GM12878 (cell line): ENCODE data around the gene CLMP. TPM values are rescaled to one million over a fixed set of nuclear protein-coding genes. Genes with fewer than 3 reads are reported as not detected.

Experiments
- ATAC-seq: fragments of 200-7000 bp; cut with Tn5 transposase; 3 replicates; pipeline ENCODE4 v1.9.1; 2020; ENCODE audit warnings: mild to moderate bottlenecking, moderate library complexity
- BruUV-seq: library from RNA; stranded (reverse); fragments of 400-500 nt; replicated peaks from 2 replicates; lab custom pipeline; 2021; lab: Mats Ljungman, UMichigan
- CTCF ChIA-PET: fragments of 300-600 bp; sonication (Branson Sonifier 250); formaldehyde crosslinking; extraction: SDS; loops from one replicate; lab custom pipeline; 2021; ENCODE audit warnings: inconsistent platforms; lab: Yijun Ruan, JAX
- POLR2A ChIA-PET: fragments of 350-600 bp; formaldehyde crosslinking; extraction: SDS; loops from one replicate; lab custom pipeline; 2021; ENCODE audit warnings: inconsistent platforms; lab: Charles Lee
- RAD21 ChIA-PET: fragments of 300-600 bp; sonication (Branson Sonifier 250); formaldehyde crosslinking; loops from one replicate; lab custom pipeline; 2023; ENCODE audit warnings: antibody characterized with exemption; ENCODE audit not compliant: unreplicated experiment; lab: Charles Lee
- SMC1A ChIA-PET: fragments of 300-600 bp; sonication (Branson Sonifier 250); formaldehyde crosslinking; loops from one replicate; lab custom pipeline; 2023; ENCODE audit not compliant: unreplicated experiment, uncharacterized antibody; lab: Charles Lee
- DNase-seq: peaks from one replicate; pipeline ENCODE4 v3.0.0-alpha.2; 2011; ENCODE audit warnings: low read depth, low spot score
- FAIRE-seq: peaks from 3 replicates; lab custom pipeline; 2011; peaks lifted over from hg19 to GRCh38; lab: Jason Lieb, UNC
- H2AFZ ChIP-seq: 2 replicates; pipeline ENCODE4 v1.6.0; 2011; ENCODE audit warnings: low read depth, low read length, control low read depth; ENCODE audit not compliant: control insufficient read depth
- H3K27ac ChIP-seq: 2 replicates; pipeline ENCODE4 v1.5.1; 2011; ENCODE audit warnings: control low read depth; ENCODE audit not compliant: control insufficient read depth, insufficient read depth
- H3K27me3 ChIP-seq, 2 experiments: replicated peaks in 1 of 2; 2 replicates each; pipeline versions ENCODE4 v1.6.0 to v1.6.1; 2011; ENCODE audit warnings: low read length in 1 of 2; ENCODE audit not compliant: control insufficient read depth in 2 of 2, insufficient read depth in 2 of 2
- H3K36me3 ChIP-seq, 2 experiments: 2 replicates each; pipeline ENCODE4 v1.5.1; 2011; ENCODE audit warnings: low read length in 1 of 2; ENCODE audit not compliant: control insufficient read depth in 2 of 2, insufficient read depth in 2 of 2
- H3K4me1 ChIP-seq: 2 replicates; pipeline ENCODE4 v1.6.1; 2011; ENCODE audit warnings: mild to moderate bottlenecking, low read length, moderate library complexity, mixed read lengths; ENCODE audit not compliant: control insufficient read depth, insufficient read depth
- H3K4me2 ChIP-seq: 2 replicates; pipeline ENCODE4 v1.6.0; 2011; ENCODE audit warnings: control low read depth; ENCODE audit not compliant: control insufficient read depth, insufficient read depth
- H3K4me3 ChIP-seq: fragments of 200-600 bp; sonication (generic); 2 replicates; pipeline ENCODE4 v1.5.1; 2016
- H3K79me2 ChIP-seq: 2 replicates; pipeline ENCODE4 v1.6.0; 2011; ENCODE audit warnings: low read length; ENCODE audit not compliant: control insufficient read depth, insufficient read depth
- H3K9ac ChIP-seq: 2 replicates; pipeline ENCODE4 v1.8.0; 2011; ENCODE audit warnings: low read length, control low read depth, mixed read lengths; ENCODE audit not compliant: control insufficient read depth, insufficient read depth
- H3K9me3 ChIP-seq: replicated peaks from 3 replicates; pipeline ENCODE4 v1.5.1; 2011; ENCODE audit warnings: mild to moderate bottlenecking, low read length; ENCODE audit not compliant: control insufficient read depth, insufficient read depth
- H4K20me1 ChIP-seq: 2 replicates; pipeline ENCODE4 v1.6.0; 2011; ENCODE audit not compliant: control insufficient read depth, insufficient read depth
- BCL11A ChIP-seq: IDR thresholded peaks from 2 replicates; pipeline ENCODE4 v1.6.1; 2011; ENCODE audit warnings: low read depth, low read length
- BRCA1 ChIP-seq: IDR thresholded peaks from 2 replicates; pipeline ENCODE4 v1.6.1; 2011; ENCODE audit warnings: low read depth, low read length, improper control_type of control experiment
- FOXK2 ChIP-seq: fragments of 450-650 bp; IDR thresholded peaks from 2 replicates; pipeline ENCODE4 v1.6.1; 2017; ENCODE audit warnings: mild to moderate bottlenecking, moderate library complexity
- IRF4 ChIP-seq: IDR thresholded peaks from 2 replicates; pipeline ENCODE4 v1.6.1; 2011; ENCODE audit warnings: low read depth, low read length
- KDM1A ChIP-seq: fragments of 200-600 bp; sonication (generic); IDR thresholded peaks from 2 replicates; pipeline ENCODE4 v1.6.1; 2016; ENCODE audit warnings: borderline replicate concordance
- MTA2 ChIP-seq: fragments of 450-650 bp; IDR thresholded peaks from 2 replicates; pipeline ENCODE4 v1.6.1; 2016; ENCODE audit warnings: low read depth, mild to moderate bottlenecking, moderate library complexity
- RBBP5 ChIP-seq: fragments of 200-600 bp; sonication (generic); conservative IDR thresholded peaks from 2 replicates; pipeline ENCODE4 v1.6.1; 2016
- RUNX3 ChIP-seq: IDR thresholded peaks from 2 replicates; pipeline ENCODE4 v1.6.1; 2012; ENCODE audit warnings: low read length, inconsistent platforms
- SPI1 ChIP-seq: IDR thresholded peaks from 2 replicates; pipeline ENCODE4 v1.6.1; 2011; ENCODE audit warnings: low read depth, mild to moderate bottlenecking, low read length, moderate library complexity, borderline replicate concordance; ENCODE audit not compliant: insufficient read depth
- ZZZ3 ChIP-seq: IDR thresholded peaks from 2 replicates; pipeline ENCODE4 v1.6.1; 2011; ENCODE audit warnings: low read depth; ENCODE audit not compliant: control insufficient read depth, insufficient read length
- WGBS: methylation state at CpG from one replicate; pipeline ENCODE4 v1.1.6; 2016; ENCODE audit warnings: low lambda C conversion rate; ENCODE audit not compliant: insufficient replicate concordance, insufficient coverage; ENCODE audit errors: missing lambda C conversion rate; 5-methylcytosine and 5-hydroxymethylcytosine counted together
- in situ Hi-C: fragments of 300-500 bp; cut with MboI; formaldehyde crosslinking; loops from 9 replicates; pipeline ENCODE4 v1.14.3; 2018; ENCODE audit warnings: mixed read lengths
- intact Hi-C: fragments of 100-400 bp; cut with micrococcal nuclease; formaldehyde crosslinking; loops from one replicate; pipeline ENCODE4 v1.14.2; 2022; ENCODE audit not compliant: unreplicated experiment
- polyA plus RNA-seq, 11 experiments: library from polyadenylated mRNA; depleted of rRNA in 4 of 11; unstranded in 6 of 11; stranded (reverse) in 5 of 11; fragments of >200 nt; fragmentation: Nextera tagmentation in 4 of 11; fragmentation: Illumina TruSeq in 1 of 11; extraction: Ambion mirVana in 4 of 11; extraction: Trizol in 1 of 11; gene quantifications; 1 replicate in 1 of 11; 2 replicates in 10 of 11; pipeline versions ENCODE4 v1.2.1 to v1.2.3, GENCODE V29; 2011 to 2016; ENCODE audit warnings: inconsistent platforms in 2 of 11, missing spikeins in 2 of 11, low read depth in 1 of 11
- total RNA-seq, 4 experiments: library from RNA; depleted of rRNA in 3 of 4; stranded (reverse); fragments of >200 nt in 3 of 4; fragmentation: Illumina TruSeq in 1 of 4; extraction: Trizol in 1 of 4; gene quantifications; 2 replicates each; pipeline versions ENCODE4 v1.2.1 to v1.2.3, GENCODE V29; 2013 to 2021
- TF ChIP-seq, protein P1 (sequence below): IDR thresholded peaks from 2 replicates; pipeline ENCODE4 v1.6.1; 2012; ENCODE audit warnings: improper control_type of control experiment, low read depth, low read length; ENCODE audit not compliant: insufficient replicate concordance
- TF ChIP-seq, protein P2 (sequence below): fragments of 450-650 bp; conservative IDR thresholded peaks from 2 replicates; pipeline ENCODE4 v1.6.1; 2017; ENCODE audit warnings: mild to moderate bottlenecking, moderate library complexity
- TF ChIP-seq, protein P3 (sequence below): fragments of 450-650 bp; IDR thresholded peaks from 2 replicates; pipeline ENCODE4 v1.6.1; 2016; ENCODE audit warnings: mild to moderate bottlenecking

CLMP gene
- total and polyA plus RNA-seq, 10 of the 15 experiments (the other 5 are each of a cell fraction or from before 2014, with no cell fraction given) = 0.01 to 0.71 (median 0.20) TPM; not detected in 4

DNA sequence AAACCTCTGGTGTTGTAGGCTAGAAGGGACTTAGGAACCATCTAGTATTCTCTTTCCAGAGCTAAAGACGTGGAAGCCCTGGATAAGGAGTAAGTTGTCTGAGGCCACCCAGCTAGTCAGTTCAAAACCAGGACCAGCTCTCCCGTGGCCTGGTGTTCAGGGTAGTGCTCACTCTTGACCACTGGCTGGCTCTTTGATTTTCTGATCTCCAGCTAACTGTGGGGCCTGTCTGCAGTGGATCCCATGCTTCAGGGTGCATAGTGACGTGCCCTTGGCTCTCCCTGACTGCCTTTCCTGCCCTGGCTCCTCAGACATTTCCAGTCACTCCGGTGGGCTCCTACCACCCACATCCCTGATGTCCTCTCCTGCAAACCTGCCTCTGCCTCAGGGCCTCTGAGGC is 1.3 kb downstream of the CLMP start:
- no TSS peak for BruUV-seq
- Histone ChIP-seq H3K4me1 (no peaks in the 10 kb centered on the region), H3K79me2 (no peaks in the 10 kb centered on the region), H3K27me3 (peaks cover 18 to 35% of the 10 kb centered on the region in 2 experiments), H3K4me2 (no peak overlapping the region), H3K9me3 (no peaks in the 10 kb centered on the region; the same call in 2 of the 3 replicates), H3K36me3 (no peaks in the 10 kb centered on the region), H2AFZ (no peak overlapping the region), H3K4me3 (no peak overlapping the region), H3K9ac (no peak overlapping the region), H3K27ac (no peak overlapping the region), H4K20me1 (no peaks in the 10 kb centered on the region)
- ATAC-seq (no peak), DNase-seq (no peak), FAIRE-seq (no peak)
- ChIA-PET CTCF (no interaction called here), SMC1A (no interaction called here), RAD21 (no interaction called here), POLR2A (no interaction called here)
- WGBS = 3% methylated on average over 4 of the region's 4 CpGs
- intact Hi-C loops = no loop called here
- TF ChIP-seq BCL11A = no peak
- no peak for TF ChIP-seq BRCA1
- no peak for TF ChIP-seq KDM1A
- TF ChIP-seq SPI1 = no peak
- TF ChIP-seq, protein P1, sequence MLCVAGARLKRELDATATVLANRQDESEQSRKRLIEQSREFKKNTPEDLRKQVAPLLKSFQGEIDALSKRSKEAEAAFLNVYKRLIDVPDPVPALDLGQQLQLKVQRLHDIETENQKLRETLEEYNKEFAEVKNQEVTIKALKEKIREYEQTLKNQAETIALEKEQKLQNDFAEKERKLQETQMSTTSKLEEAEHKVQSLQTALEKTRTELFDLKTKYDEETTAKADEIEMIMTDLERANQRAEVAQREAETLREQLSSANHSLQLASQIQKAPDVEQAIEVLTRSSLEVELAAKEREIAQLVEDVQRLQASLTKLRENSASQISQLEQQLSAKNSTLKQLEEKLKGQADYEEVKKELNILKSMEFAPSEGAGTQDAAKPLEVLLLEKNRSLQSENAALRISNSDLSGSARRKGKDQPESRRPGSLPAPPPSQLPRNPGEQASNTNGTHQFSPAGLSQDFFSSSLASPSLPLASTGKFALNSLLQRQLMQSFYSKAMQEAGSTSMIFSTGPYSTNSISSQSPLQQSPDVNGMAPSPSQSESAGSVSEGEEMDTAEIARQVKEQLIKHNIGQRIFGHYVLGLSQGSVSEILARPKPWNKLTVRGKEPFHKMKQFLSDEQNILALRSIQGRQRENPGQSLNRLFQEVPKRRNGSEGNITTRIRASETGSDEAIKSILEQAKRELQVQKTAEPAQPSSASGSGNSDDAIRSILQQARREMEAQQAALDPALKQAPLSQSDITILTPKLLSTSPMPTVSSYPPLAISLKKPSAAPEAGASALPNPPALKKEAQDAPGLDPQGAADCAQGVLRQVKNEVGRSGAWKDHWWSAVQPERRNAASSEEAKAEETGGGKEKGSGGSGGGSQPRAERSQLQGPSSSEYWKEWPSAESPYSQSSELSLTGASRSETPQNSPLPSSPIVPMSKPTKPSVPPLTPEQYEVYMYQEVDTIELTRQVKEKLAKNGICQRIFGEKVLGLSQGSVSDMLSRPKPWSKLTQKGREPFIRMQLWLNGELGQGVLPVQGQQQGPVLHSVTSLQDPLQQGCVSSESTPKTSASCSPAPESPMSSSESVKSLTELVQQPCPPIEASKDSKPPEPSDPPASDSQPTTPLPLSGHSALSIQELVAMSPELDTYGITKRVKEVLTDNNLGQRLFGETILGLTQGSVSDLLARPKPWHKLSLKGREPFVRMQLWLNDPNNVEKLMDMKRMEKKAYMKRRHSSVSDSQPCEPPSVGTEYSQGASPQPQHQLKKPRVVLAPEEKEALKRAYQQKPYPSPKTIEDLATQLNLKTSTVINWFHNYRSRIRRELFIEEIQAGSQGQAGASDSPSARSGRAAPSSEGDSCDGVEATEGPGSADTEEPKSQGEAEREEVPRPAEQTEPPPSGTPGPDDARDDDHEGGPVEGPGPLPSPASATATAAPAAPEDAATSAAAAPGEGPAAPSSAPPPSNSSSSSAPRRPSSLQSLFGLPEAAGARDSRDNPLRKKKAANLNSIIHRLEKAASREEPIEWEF = no peak
- TF ChIP-seq MTA2 = no peak
- TF ChIP-seq, protein P2, sequence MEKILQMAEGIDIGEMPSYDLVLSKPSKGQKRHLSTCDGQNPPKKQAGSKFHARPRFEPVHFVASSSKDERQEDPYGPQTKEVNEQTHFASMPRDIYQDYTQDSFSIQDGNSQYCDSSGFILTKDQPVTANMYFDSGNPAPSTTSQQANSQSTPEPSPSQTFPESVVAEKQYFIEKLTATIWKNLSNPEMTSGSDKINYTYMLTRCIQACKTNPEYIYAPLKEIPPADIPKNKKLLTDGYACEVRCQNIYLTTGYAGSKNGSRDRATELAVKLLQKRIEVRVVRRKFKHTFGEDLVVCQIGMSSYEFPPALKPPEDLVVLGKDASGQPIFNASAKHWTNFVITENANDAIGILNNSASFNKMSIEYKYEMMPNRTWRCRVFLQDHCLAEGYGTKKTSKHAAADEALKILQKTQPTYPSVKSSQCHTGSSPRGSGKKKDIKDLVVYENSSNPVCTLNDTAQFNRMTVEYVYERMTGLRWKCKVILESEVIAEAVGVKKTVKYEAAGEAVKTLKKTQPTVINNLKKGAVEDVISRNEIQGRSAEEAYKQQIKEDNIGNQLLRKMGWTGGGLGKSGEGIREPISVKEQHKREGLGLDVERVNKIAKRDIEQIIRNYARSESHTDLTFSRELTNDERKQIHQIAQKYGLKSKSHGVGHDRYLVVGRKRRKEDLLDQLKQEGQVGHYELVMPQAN = no peak
- no peak for TF ChIP-seq IRF4
- no peak for TF ChIP-seq FOXK2
- TF ChIP-seq, protein P3, sequence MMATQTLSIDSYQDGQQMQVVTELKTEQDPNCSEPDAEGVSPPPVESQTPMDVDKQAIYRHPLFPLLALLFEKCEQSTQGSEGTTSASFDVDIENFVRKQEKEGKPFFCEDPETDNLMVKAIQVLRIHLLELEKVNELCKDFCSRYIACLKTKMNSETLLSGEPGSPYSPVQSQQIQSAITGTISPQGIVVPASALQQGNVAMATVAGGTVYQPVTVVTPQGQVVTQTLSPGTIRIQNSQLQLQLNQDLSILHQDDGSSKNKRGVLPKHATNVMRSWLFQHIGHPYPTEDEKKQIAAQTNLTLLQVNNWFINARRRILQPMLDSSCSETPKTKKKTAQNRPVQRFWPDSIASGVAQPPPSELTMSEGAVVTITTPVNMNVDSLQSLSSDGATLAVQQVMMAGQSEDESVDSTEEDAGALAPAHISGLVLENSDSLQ = no peak
- TF ChIP-seq RUNX3 = no peak
- TF ChIP-seq RBBP5 = no peak
- no peak for TF ChIP-seq ZZZ3
- in situ Hi-C loops = no loop called here
